Measurements from ENCODE around the gene IGDCC3. TPM values are rescaled to one million over a fixed set of nuclear protein-coding genes. Genes with fewer than 3 reads are reported as not detected.
A peak's percentile ranks its signal among the peaks of the same experiment; 100 is the strongest.

Gene IGDCC3
- polyA plus RNA-seq, 3 donors: 0.01 to 0.79 TPM; not detected in 1

DNA sequence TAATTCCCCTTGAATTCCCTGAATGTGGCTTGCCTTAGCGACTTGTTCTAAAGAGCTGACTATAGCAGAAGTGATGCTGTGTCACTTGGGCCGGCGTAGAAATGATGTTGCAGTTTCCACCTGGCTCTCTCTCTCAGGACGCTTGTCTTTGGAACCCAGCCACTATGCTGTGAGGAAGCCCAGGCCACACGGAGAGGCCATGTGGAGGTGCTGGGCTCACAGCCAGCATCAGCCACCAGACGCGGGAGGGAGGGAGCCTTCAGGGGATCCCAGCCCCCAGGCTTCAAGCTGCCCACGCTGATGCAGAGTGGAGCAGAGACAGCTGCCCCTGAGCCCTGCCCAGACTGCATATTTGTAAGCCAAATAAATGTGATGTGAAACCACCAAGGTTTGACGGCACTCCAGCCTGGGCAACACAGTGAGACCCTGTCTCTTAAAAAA lies 54.7 kb downstream of the IGDCC3 start:
- 6 to 7% (median 6%) methylated on average over 9 of the region's 9 CpGs for WGBS, 3 donors
- no peak overlapping the region for H3K27ac ChIP-seq (ENCODE audit: low read depth, low read length)

- H3K27ac ChIP-seq (ENCODE audit: low read depth, low read length): no peak overlapping the region
- 28 to 35% (median 29%) methylated on average over 5 of the region's 5 CpGs for WGBS, 3 donors
Measured at GRCh38 chr15:65318870-65319356, 58.9 kb downstream of the IGDCC3 start.

DNA sequence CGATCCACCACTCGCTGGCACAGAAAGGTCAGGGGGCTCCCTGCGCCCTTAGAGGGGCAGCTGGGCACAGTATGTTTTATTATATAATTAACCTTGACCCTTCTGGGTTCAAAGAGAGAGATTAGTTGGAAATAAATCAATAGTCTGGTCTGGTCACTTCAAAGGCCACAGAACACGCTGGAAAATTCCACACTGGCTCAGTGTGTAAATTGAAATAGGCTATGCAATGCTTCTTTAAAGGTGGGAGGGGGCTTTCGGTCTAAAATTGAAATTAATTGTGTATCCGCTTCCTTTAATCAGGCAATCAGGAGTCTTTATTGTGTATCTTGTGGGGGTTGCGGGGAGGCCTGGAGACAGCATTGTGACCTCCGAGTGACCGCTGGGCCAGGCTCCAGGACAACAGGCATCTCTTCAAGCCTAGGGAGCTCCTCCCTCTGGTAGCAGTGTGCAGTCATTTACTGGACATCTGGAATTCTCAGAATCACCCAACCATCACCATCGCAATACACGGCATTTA lies 65.3 kb downstream of the IGDCC3 start:
- no peak overlapping the region for H3K27ac ChIP-seq (ENCODE audit: low read depth, low read length)
- WGBS, 3 donors: 55 to 71% (median 60%) methylated on average over 11 of the region's 11 CpGs

DNA sequence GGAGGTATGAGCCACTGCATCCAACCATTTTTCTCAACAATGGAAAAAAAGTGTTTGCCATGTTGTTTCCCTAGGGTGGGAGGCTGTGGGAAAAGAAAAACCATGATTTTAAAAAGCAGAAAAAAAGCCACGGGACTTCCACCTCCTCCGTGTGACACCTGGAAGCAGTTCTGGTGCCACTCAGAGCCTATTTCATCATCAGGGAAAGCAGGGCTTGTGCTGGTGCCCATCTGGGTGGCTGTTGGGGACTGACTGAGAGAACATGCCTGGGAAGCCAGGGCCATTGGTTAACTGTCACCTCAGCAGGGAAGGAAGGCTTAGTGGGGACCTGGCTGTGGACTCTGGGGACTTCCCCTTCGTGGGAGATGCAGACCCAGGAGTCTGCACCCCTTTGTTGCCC lies 66.0 kb downstream of the IGDCC3 start:
- 33 to 43% (median 41%) methylated on average over 3 of the region's 3 CpGs for WGBS, 3 donors
- H3K27ac ChIP-seq (ENCODE audit: low read depth, low read length): no peak overlapping the region

DNA sequence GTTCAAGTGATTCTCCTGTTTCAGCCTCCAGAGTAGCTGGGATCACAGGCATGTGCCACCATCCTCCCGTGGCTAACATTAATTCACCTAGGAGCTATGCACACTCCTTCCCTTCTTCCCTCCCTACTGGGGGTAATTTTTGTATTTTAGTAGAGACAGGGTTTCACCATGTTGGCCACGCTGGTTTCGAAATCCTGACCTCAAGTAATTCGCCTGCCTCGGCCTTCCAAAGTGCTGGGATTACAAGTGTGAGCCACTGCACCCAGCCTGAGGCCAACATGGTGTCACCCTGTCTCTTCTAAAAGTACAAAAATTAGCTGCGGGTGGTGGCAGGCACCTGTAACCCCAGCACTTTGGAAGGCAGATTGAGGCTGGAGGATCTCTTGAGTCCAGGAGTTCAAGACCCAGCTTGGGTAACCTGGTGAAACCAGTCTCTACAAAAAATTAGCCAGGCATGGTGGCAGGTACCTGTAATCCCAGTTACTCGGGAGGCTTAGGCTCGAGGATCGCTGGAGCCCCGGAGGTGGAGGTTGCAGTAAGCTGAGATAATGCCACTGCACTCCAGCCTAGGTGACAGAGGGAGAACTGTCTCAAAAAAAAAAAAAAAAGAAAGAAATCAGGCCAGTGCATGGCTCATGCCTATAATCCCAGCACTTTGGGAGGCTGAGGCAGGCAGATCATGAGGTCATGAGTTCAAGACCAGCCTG lies 67.2 kb downstream of the IGDCC3 start:
- no peak overlapping the region for H3K27ac ChIP-seq (ENCODE audit: low read depth, low read length)
- WGBS, 3 donors: 72 to 91% (median 80%) methylated on average over 10 of the region's 10 CpGs

DNA sequence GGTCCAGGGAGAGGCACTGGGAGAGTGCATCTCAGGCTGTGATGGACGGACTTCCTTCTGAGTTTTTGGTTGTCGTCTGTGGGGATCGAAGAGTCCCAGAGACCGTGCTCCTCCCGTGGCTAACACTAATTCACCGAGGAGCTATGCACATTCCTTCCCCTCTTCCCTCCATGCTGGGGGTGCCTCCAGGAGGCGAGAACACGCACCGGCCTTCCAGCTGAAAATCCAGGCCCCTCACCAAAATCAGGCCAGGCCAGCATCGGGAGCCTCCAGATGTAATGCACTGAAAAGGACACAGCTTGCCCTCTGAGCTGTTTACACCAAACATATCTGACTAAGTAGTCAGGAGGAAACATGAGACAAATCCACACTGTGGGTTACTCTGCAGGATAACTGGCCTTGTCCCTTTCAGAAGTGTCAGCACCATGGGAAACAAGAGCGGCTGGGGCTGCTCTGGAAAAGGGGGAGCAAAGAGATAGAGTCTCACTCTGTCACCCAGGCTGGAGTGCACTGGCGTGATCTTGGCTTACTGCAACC lies 67.9 kb downstream of the IGDCC3 start:
- no peak overlapping the region for H3K27ac ChIP-seq (ENCODE audit: low read depth, low read length)
- 75 to 84% (median 82%) methylated on average over 12 of the region's 12 CpGs for whole genome bisulfite sequencing, 3 donors

GRCh38 chr15:65307978-65308377 lies 69.8 kb downstream of the IGDCC3 start:
- no peak overlapping the region for H3K27ac ChIP-seq (ENCODE audit: low read depth, low read length)
- 75 to 86% (median 85%) methylated on average over 6 of the region's 6 CpGs for WGBS, 3 donors

- no peak overlapping the region for H3K27ac ChIP-seq (ENCODE audit: low read depth, low read length)
Measured at GRCh38 chr15:65306551-65306950, 71.3 kb downstream of the IGDCC3 start.

DNA sequence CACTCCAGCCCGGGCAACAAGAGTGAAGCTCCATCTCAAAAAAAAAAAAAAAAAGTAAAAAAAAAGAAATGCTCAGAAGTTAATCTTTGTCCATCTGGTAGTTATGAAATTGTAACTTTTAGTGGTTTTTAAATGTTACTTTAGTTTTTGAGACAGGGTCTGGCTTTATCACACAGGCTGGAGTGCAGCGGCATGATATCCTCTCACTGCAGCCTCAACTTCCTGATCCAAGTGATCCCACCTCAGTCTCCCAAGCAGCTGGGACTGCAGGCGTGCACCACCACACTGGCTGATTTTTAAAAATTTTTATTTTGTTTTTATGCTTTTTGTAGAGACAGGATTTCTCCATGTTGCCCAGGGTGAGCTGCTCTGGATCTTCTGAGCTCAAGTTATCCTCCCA lies 72.0 kb downstream of the IGDCC3 start:
- WGBS, 3 donors: 78 to 85% (median 78%) methylated on average over 3 of the region's 3 CpGs
- no peak overlapping the region for H3K27ac ChIP-seq (ENCODE audit: low read depth, low read length)

DNA sequence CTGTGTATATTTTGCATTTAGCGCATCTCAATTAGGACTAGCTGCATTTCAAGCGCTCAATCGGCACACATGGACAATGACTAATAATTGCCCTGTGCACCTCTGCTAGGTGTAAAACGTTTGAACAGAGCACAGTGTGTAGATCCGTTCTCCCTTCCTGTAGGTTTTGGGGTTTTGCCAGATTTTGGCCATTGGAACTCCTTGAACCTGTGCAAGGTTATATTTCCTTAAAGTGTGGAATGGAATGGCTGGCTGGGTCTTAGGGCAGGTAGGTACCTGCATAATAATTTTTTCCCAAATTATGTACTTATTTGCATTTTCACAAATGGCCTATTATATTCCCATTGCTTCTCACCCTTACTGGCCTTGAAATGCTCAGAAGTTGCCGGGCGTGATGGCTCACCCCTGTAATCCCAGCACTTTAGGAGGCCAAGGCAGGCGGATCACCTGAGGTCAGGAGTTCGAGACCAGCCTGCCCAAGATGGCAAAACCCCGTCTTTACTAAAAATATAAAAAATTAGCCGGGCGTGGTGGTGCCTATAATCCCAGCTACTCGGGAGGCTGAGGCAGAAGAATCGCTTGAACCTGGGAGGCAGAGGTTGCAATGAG lies 72.5 kb downstream of the IGDCC3 start:
- H3K27ac ChIP-seq (ENCODE audit: low read depth, low read length): no peak overlapping the region
- WGBS, 3 donors: 40 to 57% (median 56%) methylated on average over 14 of the region's 14 CpGs

GRCh38 chr15:65304381-65305149 lies 73.2 kb downstream of the IGDCC3 start, which contains the start of gene RNU5B-1:
TSS of gene RNU5B-1 (plus strand) at chr15:65304677.
- peak within 1 kb of the TSS; percentile 36 for H3K27ac ChIP-seq (ENCODE audit: low read depth, low read length)
- WGBS, 3 donors: 0% methylated on average over 24 of the region's 24 CpGs

DNA sequence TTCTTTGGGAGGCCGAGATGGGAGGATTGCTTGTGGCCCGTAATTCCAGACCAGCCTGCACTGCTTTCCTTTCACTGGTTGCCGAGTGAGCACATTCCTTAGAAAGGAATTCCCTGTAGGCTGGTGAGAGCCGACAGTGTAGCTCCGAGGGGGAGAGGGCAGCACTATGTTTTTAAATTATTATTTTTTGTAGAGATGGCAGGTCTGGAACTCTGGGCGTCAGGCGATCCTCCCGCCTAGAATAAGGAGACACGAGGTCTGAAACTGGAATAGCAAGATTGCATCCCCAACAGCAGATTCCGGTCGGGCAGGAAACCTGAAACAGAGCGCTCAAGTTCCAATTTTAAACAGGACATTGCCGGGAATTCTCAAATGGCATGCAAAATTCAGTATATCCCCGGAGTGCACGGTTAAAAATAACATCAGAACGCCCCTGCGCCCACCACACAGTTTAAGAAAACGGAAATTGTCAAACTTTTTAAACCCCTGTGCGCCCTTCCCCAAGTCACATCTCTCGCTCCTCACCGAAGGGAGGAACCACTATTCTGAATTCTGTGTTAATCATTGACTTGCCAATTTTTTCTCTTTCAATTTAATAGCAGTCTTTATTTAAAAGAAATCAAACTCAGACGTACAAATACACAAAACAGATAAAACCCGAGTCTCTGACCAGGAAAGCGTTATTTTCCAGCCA lies 74.0 kb downstream of the IGDCC3 start:
- 1 to 2% (median 1%) methylated on average over 24 of the region's 24 CpGs for WGBS, 3 donors
- H3K27ac ChIP-seq (ENCODE audit: low read depth, low read length): peak overlapping the region; percentile 36

- 78 to 84% (median 81%) methylated on average over 24 of the region's 24 CpGs for WGBS, 3 donors
- no peak overlapping the region for H3K27ac ChIP-seq (ENCODE audit: low read depth, low read length)
Measured at GRCh38 chr15:65302061-65302460, 75.7 kb downstream of the IGDCC3 start.

DNA sequence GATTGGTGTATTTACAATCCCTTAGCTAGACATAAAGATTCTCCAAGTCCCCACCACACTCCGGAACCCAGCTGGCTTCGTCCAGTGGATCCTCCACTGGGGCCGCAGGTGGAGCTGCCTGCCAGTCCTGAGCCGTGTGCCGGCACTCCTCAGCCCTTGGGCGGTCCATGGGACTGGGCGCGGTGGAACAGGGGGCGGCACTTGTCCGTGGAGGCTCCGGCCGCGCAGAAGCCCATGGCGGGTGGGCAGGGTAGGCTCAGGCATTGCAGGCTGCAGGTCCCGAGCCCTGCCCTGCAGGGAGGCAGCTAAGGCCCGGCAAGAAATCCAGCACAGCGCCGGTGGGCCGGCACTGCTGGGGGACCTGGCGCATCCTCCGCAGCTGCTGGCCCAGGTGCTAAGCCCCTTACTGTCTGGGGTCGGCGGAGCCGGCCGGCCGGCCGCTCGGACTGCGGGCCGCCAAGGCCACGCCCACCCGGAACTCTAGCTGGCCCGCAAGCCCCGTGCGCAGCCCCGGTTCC lies 76.8 kb downstream of the IGDCC3 start:
- no peak overlapping the region for H3K27ac ChIP-seq (ENCODE audit: low read depth, low read length)
- 95 to 99% (median 96%) methylated on average over 13 to 36 of the region's 36 CpGs for WGBS, 3 donors

- no peak overlapping the region for H3K27ac ChIP-seq (ENCODE audit: low read depth, low read length)
- 80 to 86% (median 85%) methylated on average over 11 of the region's 11 CpGs for WGBS, 3 donors
Measured at GRCh38 chr15:65298731-65299130, 79.1 kb downstream of the IGDCC3 start.

DNA sequence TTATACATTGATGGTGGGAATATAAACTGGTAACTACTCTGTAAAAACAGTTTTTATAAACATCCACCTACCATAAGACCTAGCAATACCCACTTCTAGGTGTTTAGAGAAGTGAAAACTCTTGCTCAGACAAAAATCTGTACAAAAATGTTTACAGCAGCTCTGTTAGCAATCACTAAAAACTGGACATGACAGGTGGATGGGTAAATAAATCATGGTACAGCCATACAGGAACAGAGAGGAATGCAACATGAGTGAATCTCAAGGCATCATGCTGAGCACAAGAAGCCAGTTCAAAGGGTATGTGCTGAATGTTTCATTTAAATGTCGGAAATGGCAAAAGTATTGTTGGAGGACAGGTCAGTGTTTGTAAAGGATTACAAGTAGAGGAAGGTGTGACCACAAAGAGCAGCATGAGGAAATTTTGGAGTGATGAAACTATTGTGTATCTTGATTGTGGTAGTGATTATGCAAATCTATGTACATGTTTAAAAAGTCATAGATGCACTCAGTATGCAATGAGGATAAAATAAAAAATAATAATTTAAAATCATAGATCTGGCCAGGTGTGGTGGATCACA lies 84.8 kb downstream of the IGDCC3 start:
- no peak overlapping the region for H3K27ac ChIP-seq (ENCODE audit: low read depth, low read length)
- WGBS, 3 donors: 51 to 70% (median 51%) methylated on average over 1 of the region's 1 CpG

GRCh38 chr15:65290228-65290627 lies 87.6 kb downstream of the IGDCC3 start:
- no peak overlapping the region for H3K27ac ChIP-seq (ENCODE audit: low read depth, low read length)
- 89 to 91% (median 91%) methylated on average over 7 of the region's 7 CpGs for WGBS, 3 donors

All from adipose tissue (tissue), 3 donors.